Measurements from ENCODE around the gene KIRREL2.

GRCh38 chr19:35856546-35857149 lies at the start of gene KIRREL2:
- TF ChIP-seq CTCF (conservative IDR thresholded peaks at IDR 0.05; ENCODE audit: low read depth in 2 of 2) (no peak), EZH2phosphoT487 (IDR thresholded peaks at IDR 0.05; ENCODE audit: unreplicated experiment) (no peak), CREB1 (CRISPR knock-in tag; IDR thresholded peaks at IDR 0.05; ENCODE audit: low read depth) (no peak), EZH2 (IDR thresholded peaks at IDR 0.05; ENCODE audit: low read depth, unreplicated experiment) (no peak)
